Fibroblast of mammary gland (primary cell): ENCODE measurements around the gene SORCS2.

Experiments used
- DNase-seq: peaks from one replicate; pipeline ENCODE4 v3.0.0-alpha.2; 2010; ENCODE audit warnings: low read depth
- H3K4me3 ChIP-seq: 2 replicates; pipeline ENCODE4 v1.5.1; 2011; ENCODE audit warnings: low read depth, mild to moderate bottlenecking, low read length, moderate library complexity; ENCODE audit not compliant: control insufficient read depth
- TF ChIP-seq, protein P1 (sequence below): conservative IDR thresholded peaks from 2 replicates; pipeline ENCODE4 v1.5.1; 2011; ENCODE audit warnings: low read depth, low read length, inconsistent platforms; ENCODE audit not compliant: control insufficient read depth, insufficient read depth

The SORCS2 gene

DNA sequence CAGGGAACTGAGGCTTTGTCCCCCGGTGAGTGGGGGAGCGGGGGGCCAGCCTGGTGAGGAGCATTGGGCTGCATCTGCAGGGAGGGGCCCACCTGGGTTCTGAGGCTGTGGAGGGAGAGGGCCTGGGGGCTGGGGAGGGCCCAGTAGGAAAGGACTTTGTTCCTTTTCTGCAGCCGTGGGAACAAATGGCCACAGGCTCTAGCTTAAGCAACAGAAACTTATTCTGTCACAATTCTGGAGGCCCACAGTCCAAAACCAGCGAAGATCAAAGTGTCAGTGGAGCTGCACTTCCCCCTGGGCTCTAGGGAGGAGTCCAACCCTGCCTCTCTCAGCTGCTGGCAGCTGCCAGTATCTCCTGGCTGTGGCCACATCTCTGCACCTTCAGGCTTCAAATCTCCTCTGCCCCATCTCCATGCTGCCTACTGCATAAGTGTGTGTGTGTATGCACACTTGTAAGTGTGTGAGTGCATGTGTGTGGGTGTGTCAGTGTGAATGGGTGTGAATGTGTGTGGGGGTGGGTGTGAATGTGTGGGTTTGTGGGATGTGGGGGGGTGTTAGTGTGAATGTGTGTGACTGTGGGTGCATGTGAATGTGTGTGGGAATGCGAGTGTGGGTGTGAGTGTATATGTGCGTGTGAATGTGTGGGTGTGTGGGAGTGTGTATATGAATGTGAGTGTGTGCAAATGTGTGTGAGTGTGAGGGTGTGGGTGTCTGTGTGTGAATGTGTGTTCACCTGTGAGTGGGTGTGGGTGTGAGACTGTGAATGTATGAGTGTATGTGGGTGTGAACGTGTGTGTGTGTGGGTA, 446.8 kb downstream of the SORCS2 start:
- DNase-seq: no peak
- H3K4me3 ChIP-seq: no peak overlapping the region
- TF ChIP-seq, protein P1, sequence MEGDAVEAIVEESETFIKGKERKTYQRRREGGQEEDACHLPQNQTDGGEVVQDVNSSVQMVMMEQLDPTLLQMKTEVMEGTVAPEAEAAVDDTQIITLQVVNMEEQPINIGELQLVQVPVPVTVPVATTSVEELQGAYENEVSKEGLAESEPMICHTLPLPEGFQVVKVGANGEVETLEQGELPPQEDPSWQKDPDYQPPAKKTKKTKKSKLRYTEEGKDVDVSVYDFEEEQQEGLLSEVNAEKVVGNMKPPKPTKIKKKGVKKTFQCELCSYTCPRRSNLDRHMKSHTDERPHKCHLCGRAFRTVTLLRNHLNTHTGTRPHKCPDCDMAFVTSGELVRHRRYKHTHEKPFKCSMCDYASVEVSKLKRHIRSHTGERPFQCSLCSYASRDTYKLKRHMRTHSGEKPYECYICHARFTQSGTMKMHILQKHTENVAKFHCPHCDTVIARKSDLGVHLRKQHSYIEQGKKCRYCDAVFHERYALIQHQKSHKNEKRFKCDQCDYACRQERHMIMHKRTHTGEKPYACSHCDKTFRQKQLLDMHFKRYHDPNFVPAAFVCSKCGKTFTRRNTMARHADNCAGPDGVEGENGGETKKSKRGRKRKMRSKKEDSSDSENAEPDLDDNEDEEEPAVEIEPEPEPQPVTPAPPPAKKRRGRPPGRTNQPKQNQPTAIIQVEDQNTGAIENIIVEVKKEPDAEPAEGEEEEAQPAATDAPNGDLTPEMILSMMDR: no peak

DNA sequence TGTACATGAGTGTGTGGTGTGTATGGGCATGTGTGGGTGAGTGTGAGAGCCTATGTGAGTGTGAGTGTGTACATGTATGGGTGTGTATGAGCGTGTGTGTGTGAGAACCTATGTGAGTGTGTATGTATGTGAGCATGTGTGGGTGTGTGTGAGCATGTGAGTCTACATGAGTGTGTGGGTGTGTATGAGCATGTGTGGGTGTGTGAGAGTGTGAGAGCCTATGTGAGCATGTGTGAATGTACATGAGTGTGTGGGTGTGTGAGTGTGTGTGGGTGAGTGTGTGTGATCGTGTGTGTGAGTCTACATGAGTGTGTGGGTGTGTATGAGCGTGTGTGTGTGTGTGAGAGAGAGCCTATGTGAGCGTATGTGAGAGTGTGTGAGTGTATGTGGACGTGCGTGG, 447.8 kb downstream of the SORCS2 start:
- no peak for DNase-seq
- no peak overlapping the region for H3K4me3 ChIP-seq
- TF ChIP-seq, protein P1: no peak

DNA sequence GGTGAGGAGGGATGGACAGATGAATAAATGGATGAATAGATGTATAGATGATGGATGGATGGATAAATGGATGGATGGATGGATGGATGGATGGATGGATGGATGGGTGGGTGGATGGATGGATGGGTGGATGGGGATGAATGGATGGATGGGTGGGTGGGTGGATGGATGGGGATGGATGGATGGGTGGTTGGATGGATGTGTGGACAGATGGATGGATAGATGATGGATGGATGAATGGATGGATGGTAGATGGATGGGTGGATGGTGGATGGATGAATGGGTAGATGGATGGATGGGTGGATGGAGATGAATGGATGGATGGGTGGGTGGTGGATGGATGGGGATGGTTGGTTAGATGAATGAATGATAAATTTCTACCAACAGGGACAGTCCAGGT, 449.4 kb downstream of the SORCS2 start:
- H3K4me3 ChIP-seq: no peak overlapping the region
- TF ChIP-seq, protein P1: no peak
- DNase-seq: no peak

DNA sequence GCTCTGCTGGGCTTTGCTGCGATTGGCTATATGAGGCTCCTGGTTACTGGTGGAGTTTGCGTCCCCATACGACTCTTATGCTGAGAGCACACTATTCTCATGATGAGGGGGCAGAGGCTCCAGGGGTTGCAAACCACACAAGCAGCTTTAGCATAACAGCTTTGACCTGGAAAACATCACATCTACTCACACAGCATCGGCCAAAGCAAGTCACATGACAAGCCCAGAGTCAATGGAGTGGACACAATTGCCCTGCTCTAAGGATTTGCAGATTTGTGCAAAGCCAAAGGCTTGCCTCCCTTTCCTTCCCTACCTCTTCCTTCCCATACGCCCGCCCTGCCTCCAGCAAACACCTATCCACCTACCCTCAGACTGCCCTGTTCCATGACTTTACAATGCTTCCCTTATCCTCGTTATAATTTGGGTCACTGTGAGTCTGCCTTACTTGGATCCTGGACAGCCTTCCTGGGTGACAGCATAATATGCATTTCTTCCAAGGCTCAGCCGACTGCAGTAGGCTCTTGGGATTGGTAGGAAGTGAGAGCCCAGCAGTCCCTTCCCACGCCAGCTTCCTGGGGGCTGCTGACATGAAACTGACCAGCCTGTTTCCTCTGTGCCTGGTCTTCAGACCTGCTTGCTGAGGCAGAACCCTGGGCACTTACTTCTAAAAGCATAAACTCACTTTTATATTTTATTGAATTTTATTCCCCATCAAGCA, 450.6 kb downstream of the SORCS2 start:
- TF ChIP-seq, protein P1: no peak
- DNase-seq: no peak
- H3K4me3 ChIP-seq: no peak overlapping the region

DNA sequence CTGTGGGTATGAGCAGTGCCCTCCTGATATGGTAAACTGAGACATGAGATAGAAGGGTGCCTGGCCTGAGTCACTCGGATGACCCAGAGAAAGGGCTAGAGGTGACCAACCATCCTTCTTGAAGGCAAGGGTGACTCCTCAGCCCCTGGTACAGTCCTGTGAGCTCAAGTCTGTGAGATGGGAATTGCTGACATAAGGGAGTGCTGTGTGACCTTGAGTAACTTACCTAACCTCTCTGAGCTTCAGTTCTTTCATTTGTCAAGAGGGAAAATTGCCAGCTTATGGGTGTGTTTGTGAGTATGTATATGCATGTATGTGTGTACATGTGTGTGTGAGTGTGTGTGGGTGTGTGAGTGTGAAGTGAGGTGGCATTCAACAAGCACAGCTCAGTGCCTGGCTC, 452.8 kb downstream of the SORCS2 start:
- DNase-seq: no peak

DNA sequence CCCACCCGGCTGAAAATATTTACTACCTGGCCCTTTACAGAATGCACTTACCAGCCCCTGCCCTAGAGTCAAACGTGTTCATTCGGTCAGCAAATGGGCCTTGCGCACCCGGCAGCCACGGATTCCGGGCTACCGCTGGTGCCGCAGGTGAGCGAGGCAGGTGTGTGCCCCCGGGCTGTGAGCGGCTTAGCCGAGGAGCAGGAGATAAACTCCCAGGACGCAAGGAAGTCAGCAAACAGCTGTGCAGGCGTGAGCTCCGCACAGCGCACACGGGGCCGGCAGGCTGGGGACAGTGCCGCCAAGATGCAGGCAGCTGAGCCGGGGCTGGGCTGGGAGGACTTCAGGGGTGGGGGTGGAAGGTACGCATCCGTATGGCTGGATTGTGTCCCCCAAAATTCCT, 453.6 kb downstream of the SORCS2 start:
- TF ChIP-seq, protein P1: no peak
- no peak for DNase-seq
- no peak overlapping the region for H3K4me3 ChIP-seq

More for the DNA sequence above, 452.8 kb downstream of the SORCS2 start:
- no peak overlapping the region for H3K4me3 ChIP-seq
- TF ChIP-seq, protein P1: no peak
